GM23338 (cell line): Measurements from ENCODE around the gene SEMA3C. TPM values are rescaled to one million over a fixed set of nuclear protein-coding genes. Genes with fewer than 3 reads are reported as not detected.

Source experiments
- ATAC-seq: fragments of 200-7000 bp; cut with Tn5 transposase; 3 replicates; pipeline ENCODE4 v1.9.1; 2020
- DNase-seq: peaks from one replicate; pipeline ENCODE4 v3.0.0-alpha.2; 2015; ENCODE audit warnings: low spot score
- H2AFZ ChIP-seq: fragments of 200-600 bp; sonication (generic); 2 replicates; pipeline ENCODE4 v1.8.0; 2016; ENCODE audit warnings: antibody characterized with exemption, mild to moderate bottlenecking, moderate library complexity
- H3F3A ChIP-seq: fragments of 200-600 bp; sonication (generic); replicated peaks from 2 replicates; pipeline ENCODE4 v1.8.0; 2017; ENCODE audit warnings: antibody characterized with exemption, mixed run types, low read depth
- H3K27ac ChIP-seq: fragments of 200-600 bp; sonication (generic); 2 replicates; pipeline ENCODE4 v1.6.1; 2016; ENCODE audit warnings: low read depth
- H3K27me3 ChIP-seq: fragments of 200-600 bp; sonication (generic); 2 replicates; pipeline ENCODE4 v1.8.0; 2016; ENCODE audit warnings: mild to moderate bottlenecking, mixed run types, moderate library complexity; ENCODE audit not compliant: insufficient read depth
- H3K36me3 ChIP-seq: fragments of 200-600 bp; sonication (generic); 2 replicates; pipeline ENCODE4 v1.8.0; 2016; ENCODE audit warnings: mild to moderate bottlenecking; ENCODE audit not compliant: insufficient read depth
- H3K4me1 ChIP-seq: fragments of 200-600 bp; sonication (generic); 2 replicates; pipeline ENCODE4 v1.8.0; 2016; ENCODE audit warnings: mild to moderate bottlenecking, moderate library complexity; ENCODE audit not compliant: insufficient read depth
- H3K4me2 ChIP-seq: fragments of 200-600 bp; sonication (generic); 2 replicates; pipeline ENCODE4 v1.7.1; 2017; ENCODE audit warnings: mixed run types
- H3K4me3 ChIP-seq: fragments of 200-600 bp; sonication (generic); 2 replicates; pipeline ENCODE4 v1.6.1; 2016; ENCODE audit warnings: mixed run types
- H3K79me2 ChIP-seq: fragments of 200-600 bp; sonication (generic); replicated peaks from 2 replicates; pipeline ENCODE4 v1.8.0; 2017; ENCODE audit warnings: mild to moderate bottlenecking; ENCODE audit not compliant: insufficient read depth
- H3K9me2 ChIP-seq: fragments of 200-600 bp; sonication (generic); 2 replicates; pipeline ENCODE4 v1.8.0; 2017; ENCODE audit not compliant: insufficient read depth
- H4K20me1 ChIP-seq: fragments of 200-600 bp; sonication (generic); replicated peaks from 2 replicates; pipeline ENCODE4 v1.8.0; 2017; ENCODE audit warnings: mild to moderate bottlenecking; ENCODE audit not compliant: insufficient read depth
- H3K27ac Mint-ChIP-seq: 2 replicates; pipeline ENCODE4 v1.8.0; 2020; ENCODE audit warnings: inconsistent platforms, mild to moderate bottlenecking, moderate library complexity, mixed read lengths
- H3K27me3 Mint-ChIP-seq: 3 replicates; pipeline ENCODE4 v1.8.0; 2022; ENCODE audit warnings: low read depth, mild to moderate bottlenecking, moderate library complexity, mixed read lengths, inconsistent platforms; ENCODE audit not compliant: insufficient read depth, poor library complexity
- H3K36me3 Mint-ChIP-seq: 3 replicates; pipeline ENCODE4 v1.8.0; 2021; ENCODE audit warnings: low read depth, mild to moderate bottlenecking, inconsistent platforms, moderate library complexity, mixed read lengths
- H3K4me1 Mint-ChIP-seq: 3 replicates; pipeline ENCODE4 v1.8.0; 2020; ENCODE audit warnings: mild to moderate bottlenecking, inconsistent platforms, mixed read lengths
- H3K4me3 Mint-ChIP-seq: 3 replicates; pipeline ENCODE4 v1.8.0; 2021; ENCODE audit warnings: moderate library complexity, mild to moderate bottlenecking, inconsistent platforms, mixed read lengths
- H3K9me3 Mint-ChIP-seq: 3 replicates; pipeline ENCODE4 v1.8.0; 2020; ENCODE audit warnings: moderate library complexity, mild to moderate bottlenecking, inconsistent platforms, mixed read lengths
- CTCF ChIP-seq, 2 experiments: fragments of 200-600 bp in 1 of 2; sonication (generic) in 1 of 2; conservative IDR thresholded peaks; 2 replicates each; pipeline versions ENCODE4 v1.5.1 to v1.6.1; 2016 to 2017; ENCODE audit warnings: antibody characterized with exemption in 2 of 2, low read depth in 2 of 2, mild to moderate bottlenecking in 2 of 2, moderate library complexity in 1 of 2
- EZH2 ChIP-seq: fragments of 200-600 bp; sonication (generic); IDR thresholded peaks from one replicate; pipeline ENCODE4 v1.8.0; 2017; ENCODE audit warnings: antibody characterized with exemption, mild to moderate bottlenecking, low read depth; ENCODE audit not compliant: unreplicated experiment
- JUNB ChIP-seq: IDR thresholded peaks from one replicate; pipeline ENCODE4 v1.6.1; 2016; ENCODE audit warnings: antibody characterized with exemption; ENCODE audit not compliant: unreplicated experiment
- POLR2AphosphoS5 ChIP-seq: IDR thresholded peaks from 2 replicates; pipeline ENCODE4 v1.6.1; 2016; ENCODE audit warnings: antibody characterized with exemption, low read depth
- STAT1 ChIP-seq: IDR thresholded peaks from one replicate; pipeline ENCODE4 v1.6.1; 2016; ENCODE audit warnings: antibody characterized with exemption; ENCODE audit not compliant: unreplicated experiment
- ZNF114 ChIP-seq: fragments of 250-450 bp; sonication (Bioruptor Pico); IDR thresholded peaks from 2 replicates; pipeline ENCODE4 v1.5.0; 2020; ENCODE audit warnings: mild to moderate bottlenecking, moderate library complexity
- ZNF462 ChIP-seq: fragments of 250-450 bp; sonication (Bioruptor Pico); IDR thresholded peaks from 2 replicates; pipeline ENCODE4 v1.5.0; 2020; ENCODE audit warnings: mild to moderate bottlenecking, moderate library complexity
- polyA plus RNA-seq: library from polyadenylated mRNA; unstranded; fragments of >200 nt; fragmentation: Nextera tagmentation; extraction: Ambion mirVana; gene quantifications from 2 replicates; pipeline ENCODE4 v1.2.1, GENCODE V29; 2016
- total RNA-seq: library from RNA; depleted of rRNA; stranded (reverse); fragments of >200 nt; shearing (Covaris generic); gene quantifications from 2 replicates; pipeline ENCODE4 v1.2.3, GENCODE V29; 2014

The SEMA3C gene
- total and polyA plus RNA-seq, 2 experiments from 2014 or later, result 1.0 to 3.5 TPM

DNA sequence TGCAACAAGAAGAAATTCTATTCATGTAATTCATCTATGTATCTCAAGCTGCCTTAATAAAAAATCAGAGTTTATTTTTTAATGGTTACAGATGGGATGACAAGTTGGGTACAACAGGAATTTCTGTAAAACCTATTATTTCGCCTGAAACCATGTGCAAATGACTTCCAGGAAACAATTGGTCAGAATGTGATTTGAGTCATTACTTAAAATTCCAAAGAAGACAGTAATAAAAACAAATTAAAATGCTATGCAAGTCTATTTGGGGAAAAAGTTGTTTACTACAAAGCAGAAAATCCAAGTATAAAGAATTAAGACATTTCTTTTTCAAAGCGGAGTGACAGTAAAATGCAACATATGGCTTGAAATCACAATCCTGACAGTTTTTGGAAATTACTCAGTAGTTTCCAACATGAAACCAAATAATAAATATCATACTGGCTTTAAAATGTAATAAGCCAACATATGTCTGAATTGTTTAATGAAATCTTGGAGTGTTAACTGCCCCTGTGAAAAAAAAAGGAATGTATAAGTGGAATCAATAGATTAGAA lies 41.5 kb upstream of the SEMA3C start (continued):
- TF ChIP-seq ZNF462 (CRISPR knock-in tag) (no peak), CTCF (conservative IDR thresholded peaks at IDR 0.05; ENCODE audit: low read depth in 2 of 2) (no peak), POLR2AphosphoS5 (no peak), ZNF114 (CRISPR knock-in tag) (no peak), EZH2 (no peak), JUNB (no peak)

DNA sequence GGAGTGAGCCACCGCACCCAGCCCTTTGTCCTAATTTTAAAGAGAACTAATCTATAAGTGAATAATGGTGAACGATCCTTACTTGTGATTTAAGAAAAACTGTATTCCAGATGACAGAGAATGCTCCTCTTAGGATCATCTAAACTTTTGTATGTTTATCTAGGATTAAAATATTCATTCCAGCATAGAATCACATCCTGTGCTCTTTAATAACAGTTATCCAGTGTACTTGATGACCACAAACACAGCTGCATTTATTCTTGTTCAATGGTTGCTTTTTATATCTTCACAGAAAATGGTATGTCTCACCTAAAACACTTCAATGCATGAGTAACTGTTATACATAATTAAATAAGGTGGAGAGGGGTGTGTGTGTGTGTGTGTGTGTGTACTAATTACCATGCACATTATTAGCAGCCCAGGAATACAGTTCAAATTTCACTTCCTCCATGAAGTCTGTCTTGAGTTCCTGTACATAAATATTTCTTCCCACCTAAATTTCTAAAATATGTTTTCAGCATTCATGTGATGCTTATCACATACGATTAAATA lies 38.5 kb upstream of the SEMA3C start:
- Mint-ChIP-seq H3K9me3 (no peaks in the 10 kb centered on the region), H3K36me3 (no peaks in the 10 kb centered on the region), H3K27ac (no peak overlapping the region), H3K27me3 (peaks cover 2% of the 10 kb centered on the region), H3K4me3 (no peak overlapping the region), H3K4me1 (no peaks in the 10 kb centered on the region)
- no peak overlapping the region for H2AFZ ChIP-seq
- no peaks in the 10 kb centered on the region; the same call in 1 of the 2 replicates for H3K9me2 ChIP-seq
- no peak overlapping the region for H3K4me3 ChIP-seq
- H4K20me1 ChIP-seq, result no peaks in the 10 kb centered on the region
- H3K36me3 ChIP-seq, result no peaks in the 10 kb centered on the region
- H3K27me3 ChIP-seq, result no peaks in the 10 kb centered on the region
- H3K27ac ChIP-seq, result no peak overlapping the region
- no peak for TF ChIP-seq POLR2AphosphoS5
- TF ChIP-seq STAT1, result no peak
- no peak overlapping the region for H3K4me2 ChIP-seq
- no peaks in the 10 kb centered on the region for H3K4me1 ChIP-seq
- ATAC-seq (no peak), DNase-seq (no peak)
- no peaks in the 10 kb centered on the region for H3F3A ChIP-seq
- no peaks in the 10 kb centered on the region for H3K79me2 ChIP-seq
